ENCODE measurements around the gene CHST3.
"Not testable (repeated sequence)": the region's sequence is repeated elsewhere in the genome, so short reads cannot be mapped to it uniquely, and the experiment has no call there.

The CHST3 gene

DNA sequence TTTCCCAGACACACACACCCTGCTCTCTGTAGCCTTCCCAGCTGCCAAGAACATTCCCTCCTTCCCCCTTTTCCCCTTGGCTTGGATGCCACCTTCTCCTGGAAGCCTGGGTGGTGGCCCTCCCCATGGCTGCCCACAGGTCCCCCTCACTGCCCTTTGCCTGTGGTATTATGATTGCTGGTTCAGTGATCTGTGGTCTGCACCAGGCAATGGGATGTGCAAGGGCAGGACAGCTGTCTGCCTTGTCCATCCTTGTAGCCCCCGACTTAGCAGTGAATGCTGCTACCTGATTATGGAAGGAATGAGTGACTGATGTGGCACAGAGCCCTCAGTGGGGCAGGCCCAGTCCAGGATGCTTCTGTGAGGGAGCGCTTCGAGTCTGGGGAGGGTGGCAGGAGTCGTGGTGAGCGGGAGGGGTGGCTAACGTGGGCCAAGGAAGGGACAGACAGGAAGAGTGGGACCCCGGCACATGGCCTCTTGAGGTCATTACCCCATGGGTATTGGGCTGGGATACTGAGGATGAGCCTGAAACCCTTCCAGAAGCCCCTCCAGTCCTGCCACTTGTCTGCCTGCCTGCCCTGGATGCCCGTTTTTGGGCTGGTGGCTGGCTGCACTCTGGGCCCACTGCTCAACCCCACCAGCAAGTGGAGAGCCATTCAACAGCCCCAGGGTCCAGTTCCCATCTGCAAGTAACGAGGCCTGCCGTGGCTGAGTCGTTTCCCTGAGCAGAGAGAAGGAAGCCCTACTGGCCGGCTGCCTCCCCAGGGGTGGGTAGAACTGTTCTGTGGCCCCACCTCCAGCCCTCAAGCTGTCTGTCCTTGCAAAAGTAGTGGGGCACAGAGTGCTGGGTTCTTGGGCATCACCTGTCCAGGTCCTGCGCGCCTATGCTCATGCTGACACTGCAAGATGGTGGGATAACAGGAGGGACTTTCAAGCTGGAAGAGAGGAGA lies 8.8 kb downstream of the CHST3 start:
- no peak overlapping the region for H3K4me3 ChIP-seq (ENCODE audit: low read depth, low read length)

DNA sequence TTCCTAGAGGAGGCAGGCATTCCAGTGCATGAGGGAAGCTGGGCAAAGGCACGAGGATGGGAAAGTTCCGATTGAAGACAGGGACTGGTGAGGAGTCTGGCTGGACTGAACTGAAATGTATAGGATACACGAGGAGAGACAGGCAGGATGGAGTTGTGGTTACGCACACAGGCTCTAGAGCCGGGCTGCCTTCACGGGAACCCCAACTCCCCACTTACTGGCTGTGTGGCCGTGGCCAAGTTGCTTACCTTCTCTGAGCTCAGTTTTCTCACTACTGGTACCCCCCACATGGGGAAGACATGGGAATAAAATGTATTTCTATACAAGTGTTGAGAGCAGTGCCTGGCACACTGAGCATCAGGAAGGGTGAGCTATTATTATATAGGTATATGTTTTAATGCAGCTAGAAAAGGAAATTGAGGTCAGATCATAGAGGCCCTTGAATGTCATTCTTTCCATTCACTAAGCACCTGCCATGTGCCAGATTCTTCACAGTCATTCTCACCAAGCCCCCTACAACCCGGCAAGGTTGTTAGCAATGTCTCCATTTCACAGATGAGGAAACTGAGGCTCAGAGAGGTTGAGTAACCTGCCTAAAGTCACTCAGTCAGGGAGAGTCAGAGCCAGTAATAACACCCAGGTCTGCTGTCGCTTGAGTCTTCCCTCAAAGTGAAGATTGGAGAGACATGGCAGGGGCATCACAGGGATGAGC lies 9.7 kb downstream of the CHST3 start:
- no peak overlapping the region for H3K4me3 ChIP-seq (ENCODE audit: low read depth, low read length)

DNA sequence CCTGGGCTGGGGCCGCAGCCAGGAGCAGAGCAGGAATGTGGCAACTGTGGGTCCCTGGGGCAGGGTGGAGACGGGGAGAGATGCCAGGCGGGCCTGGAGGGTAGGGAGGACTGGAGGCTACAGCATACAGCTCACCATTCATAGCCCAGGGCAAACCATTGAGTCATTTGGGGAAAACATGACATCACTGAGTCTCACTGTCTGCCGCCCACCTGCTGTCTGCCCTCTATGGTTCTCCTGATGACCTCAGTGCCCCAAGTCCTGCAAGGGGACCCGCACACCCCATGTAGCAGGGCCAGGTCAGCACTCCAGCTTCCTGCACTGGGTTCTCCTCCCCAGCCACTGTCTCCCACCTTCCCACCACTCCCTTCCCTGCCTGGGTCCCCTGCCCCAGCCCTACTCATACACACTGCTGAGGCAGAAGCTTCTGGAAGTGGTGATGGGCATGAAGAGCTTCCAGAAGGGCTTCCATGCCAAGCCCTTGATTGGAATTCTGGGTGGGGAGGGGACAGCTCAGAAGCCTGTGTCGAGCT lies 10.4 kb downstream of the CHST3 start:
- H3K4me3 ChIP-seq (ENCODE audit: low read depth, low read length), result no peak overlapping the region

- H3K4me3 ChIP-seq (ENCODE audit: low read depth, low read length), result no peak overlapping the region
These were observed 11.1 kb downstream of the CHST3 start for GRCh38 chr10:71975087-71975870.

- H3K4me3 ChIP-seq (ENCODE audit: low read depth, low read length), result no peak overlapping the region
These were observed 11.9 kb downstream of the CHST3 start for GRCh38 chr10:71975871-71976725.

GRCh38 chr10:71977614-71977903 lies 13.4 kb downstream of the CHST3 start:
- not testable (repeated sequence) for H3K4me3 ChIP-seq (ENCODE audit: low read depth, low read length)

- H3K4me3 ChIP-seq (ENCODE audit: low read depth, low read length), result no peak overlapping the region
These were observed 14.3 kb downstream of the CHST3 start for GRCh38 chr10:71978476-71978875.

- H3K4me3 ChIP-seq (ENCODE audit: low read depth, low read length), result no peak overlapping the region
These were observed 14.9 kb downstream of the CHST3 start for GRCh38 chr10:71978988-71979691.

- H3K4me3 ChIP-seq (ENCODE audit: low read depth, low read length), result no peak overlapping the region
These were observed 15.5 kb downstream of the CHST3 start for GRCh38 chr10:71979692-71980062.

DNA sequence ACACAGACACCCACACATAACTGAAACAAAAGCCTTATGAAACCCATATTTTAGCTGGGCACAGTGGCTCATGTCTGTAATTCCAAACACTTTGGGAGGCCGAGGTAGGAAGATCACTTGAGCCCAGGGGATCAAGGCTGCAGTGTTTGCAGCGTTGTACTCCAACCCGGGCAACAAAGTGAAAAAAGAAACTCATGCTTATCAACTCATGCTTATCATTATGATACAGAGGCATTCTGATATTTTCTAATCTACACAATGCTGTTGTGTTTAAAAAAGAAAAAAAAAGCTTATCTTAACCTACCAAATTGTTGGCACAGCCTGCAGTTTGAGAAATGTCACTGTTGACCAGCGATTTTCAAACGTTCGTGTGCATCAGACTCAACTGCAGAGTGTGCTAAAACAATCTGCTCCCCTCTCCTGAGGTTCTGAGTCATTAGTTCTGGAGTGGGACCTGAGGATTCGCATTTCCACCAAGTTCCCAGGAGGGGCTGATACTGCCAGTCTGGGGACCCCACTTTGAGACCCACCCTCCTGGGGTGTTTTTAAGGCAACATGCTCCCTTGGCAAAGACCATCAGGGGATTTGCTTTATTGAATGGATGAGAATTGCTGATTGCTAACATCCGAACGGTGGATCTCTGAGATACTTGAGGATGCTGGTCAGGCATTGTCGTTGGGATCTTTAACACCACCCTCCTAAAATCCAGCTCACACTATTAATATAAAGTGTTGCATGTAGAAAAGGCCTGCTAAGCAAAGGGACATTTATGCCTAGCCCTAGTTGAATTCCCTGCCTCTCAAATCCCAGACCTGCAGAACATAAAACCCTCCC lies 16.2 kb downstream of the CHST3 start:
- no peak overlapping the region for H3K4me3 ChIP-seq (ENCODE audit: low read depth, low read length)

DNA sequence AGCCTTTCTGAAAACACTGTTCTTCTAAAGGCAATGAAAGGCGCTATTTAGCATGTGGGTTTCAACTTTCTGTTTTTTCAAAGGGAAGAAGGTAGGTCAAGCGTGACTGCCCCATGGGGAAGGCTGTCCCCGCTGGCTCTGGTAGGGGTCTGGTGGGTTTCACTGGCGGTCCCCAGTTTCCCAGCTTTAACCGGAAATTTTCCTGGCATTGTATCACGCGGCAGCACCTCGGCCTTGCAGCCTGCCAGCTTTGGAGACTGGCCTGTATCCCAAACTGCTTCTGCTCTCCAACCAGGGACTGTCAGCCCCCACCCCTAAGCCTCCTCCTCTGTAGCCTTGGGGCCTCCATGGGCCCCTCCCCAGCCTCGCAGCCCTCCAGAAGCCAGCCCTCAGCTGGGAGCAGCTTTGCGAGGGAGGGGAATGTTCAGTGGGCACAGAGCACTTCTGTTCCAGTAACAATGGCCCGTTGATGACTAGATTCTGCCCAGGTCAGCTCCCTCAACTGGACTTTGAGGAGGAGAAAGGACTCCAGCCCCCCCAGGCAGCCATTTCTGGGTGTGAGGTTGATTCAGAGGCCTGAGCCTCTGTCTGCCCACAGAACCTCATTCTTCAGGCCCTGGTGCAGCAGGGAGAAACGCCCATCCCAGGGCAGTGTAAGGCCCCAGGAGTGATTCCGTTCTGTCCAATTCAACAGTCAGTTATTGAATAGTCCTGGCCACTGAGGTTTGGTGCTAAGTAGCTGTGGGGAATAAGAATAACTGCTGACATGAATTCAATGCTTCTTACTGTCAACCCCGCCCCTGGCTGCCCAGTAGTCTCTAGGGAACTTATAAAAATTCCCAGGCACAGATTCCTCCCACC lies 17.1 kb downstream of the CHST3 start:
- no peak overlapping the region for H3K4me3 ChIP-seq (ENCODE audit: low read depth, low read length)

GRCh38 chr10:71981876-71982230 lies 17.7 kb downstream of the CHST3 start:
- no peak overlapping the region for H3K4me3 ChIP-seq (ENCODE audit: low read depth, low read length)

DNA sequence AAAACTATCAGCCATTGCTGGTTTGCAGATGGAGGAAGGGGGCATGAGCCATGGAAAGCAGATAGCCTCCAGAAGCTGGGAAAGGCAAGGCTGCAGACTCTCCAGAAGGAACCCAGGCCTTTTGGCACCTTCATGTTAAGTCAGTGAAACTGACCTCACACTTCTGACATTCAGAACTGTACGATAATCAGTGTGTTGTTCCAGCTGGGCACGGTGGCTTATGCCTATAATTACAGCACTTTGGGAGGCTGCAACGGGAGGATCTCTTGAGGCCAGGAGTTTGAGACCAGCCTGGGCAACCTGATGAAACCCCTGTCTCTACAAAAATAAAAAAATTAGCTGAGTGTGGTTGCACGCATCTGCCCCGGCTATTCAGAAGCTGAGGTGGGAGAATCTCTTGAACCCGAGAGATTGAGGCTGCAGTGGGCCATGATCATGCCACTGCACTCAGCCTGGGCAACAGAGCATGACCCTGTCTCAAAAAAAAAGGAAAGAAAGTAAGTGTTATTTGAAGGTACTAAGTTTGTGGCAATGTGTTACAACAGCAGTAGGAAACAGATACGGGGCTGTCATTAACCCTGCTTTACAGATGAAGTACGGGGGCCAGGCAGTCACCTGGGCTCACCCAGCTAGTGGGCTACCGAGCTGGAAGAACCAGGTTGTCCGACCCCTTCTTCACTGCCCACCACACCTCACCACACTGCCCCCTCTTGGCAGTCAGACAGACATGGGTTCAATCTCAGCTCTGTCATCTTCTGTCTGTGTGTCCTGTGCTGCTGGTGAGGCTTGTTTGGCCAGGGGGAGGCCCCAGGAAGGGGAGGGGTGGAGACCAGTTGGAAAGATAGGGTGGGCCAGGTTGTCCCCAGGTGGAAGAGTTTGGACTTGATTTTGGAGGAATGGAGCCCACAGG lies 18.3 kb downstream of the CHST3 start:
- H3K4me3 ChIP-seq (ENCODE audit: low read depth, low read length), result no peak overlapping the region

DNA sequence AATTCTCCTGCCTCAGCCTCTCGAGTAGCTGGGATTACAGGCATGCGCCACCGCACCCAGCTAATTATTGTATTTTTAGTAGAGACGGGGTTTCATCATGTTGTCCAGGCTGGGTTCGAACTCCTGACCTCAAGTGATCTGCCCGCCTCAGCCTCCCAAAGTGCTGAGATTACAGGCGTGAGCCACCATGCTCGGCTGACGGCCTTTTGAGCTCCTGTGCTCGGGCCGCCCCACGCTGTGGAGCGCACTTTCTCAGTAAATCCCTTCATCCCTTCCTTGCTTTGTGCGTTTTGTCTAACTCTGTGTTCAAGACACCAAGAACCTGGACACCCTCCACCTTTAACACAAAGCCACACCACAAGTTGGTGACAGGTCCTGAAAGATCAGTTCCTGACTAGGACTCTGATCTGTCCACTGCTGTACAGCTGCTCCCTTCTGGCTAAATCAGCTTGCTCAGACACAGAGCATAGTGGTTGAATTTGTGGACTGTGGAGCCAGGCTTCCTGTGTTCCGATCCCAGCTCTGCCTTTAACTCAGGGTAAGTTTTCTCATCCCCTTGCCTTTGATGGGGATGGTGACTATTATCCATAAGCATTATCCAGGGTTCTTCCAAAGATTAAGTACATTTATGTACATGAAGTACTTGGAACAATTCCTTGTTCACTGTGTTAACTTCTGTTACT lies 20.1 kb downstream of the CHST3 start:
- H3K4me3 ChIP-seq (ENCODE audit: low read depth, low read length), result no peak overlapping the region

GRCh38 chr10:71984809-71985388 lies 20.7 kb downstream of the CHST3 start:
- H3K4me3 ChIP-seq (ENCODE audit: low read depth, low read length), result no peak overlapping the region

Data from iPS-11a (cell line).